Measurements from ENCODE around the gene ACTL6B.

Gene ACTL6B

GRCh38 chr7:100620804-100621203 is 35.4 kb downstream of the ACTL6B start:
- H3K36me3 ChIP-seq (ENCODE audit: insufficient read depth, low read length) = no peaks in the 10 kb centered on the region
- H3K9me3 ChIP-seq (ENCODE audit: insufficient read depth, low read depth, low read length) = no peaks in the 10 kb centered on the region
- peaks cover 5% of the 10 kb centered on the region for H3K27me3 ChIP-seq (ENCODE audit: insufficient read depth, low read length)
- no peak overlapping the region for H3K27ac ChIP-seq (ENCODE audit: low read depth, low read length)
- no peaks in the 10 kb centered on the region for H3K4me1 ChIP-seq (ENCODE audit: insufficient read depth, low read length)
- H3K9ac ChIP-seq (ENCODE audit: low read depth, low read length) = no peak overlapping the region
- H3K4me3 ChIP-seq (ENCODE audit: low read length) = no peak overlapping the region
- 95% methylated on average over 23 of the region's 23 CpGs for WGBS

- Histone ChIP-seq H3K4me3 (ENCODE audit: low read length) (no peak overlapping the region), H3K9me3 (ENCODE audit: insufficient read depth, low read depth, low read length) (no peaks in the 10 kb centered on the region), H3K36me3 (ENCODE audit: insufficient read depth, low read length) (no peaks in the 10 kb centered on the region), H3K27me3 (ENCODE audit: insufficient read depth, low read length) (peaks cover 1% of the 10 kb centered on the region), H3K9ac (ENCODE audit: low read depth, low read length) (no peak overlapping the region), H3K27ac (ENCODE audit: low read depth, low read length) (no peak overlapping the region), H3K4me1 (ENCODE audit: insufficient read depth, low read length) (no peaks in the 10 kb centered on the region)
- 91% methylated on average over 5 of the region's 6 CpGs for WGBS
These were observed 36.0 kb downstream of the ACTL6B start for GRCh38 chr7:100620239-100620638.

- no peak overlapping the region for H3K9ac ChIP-seq (ENCODE audit: low read depth, low read length)
- H3K4me3 ChIP-seq (ENCODE audit: low read length) = no peak overlapping the region
- H3K27ac ChIP-seq (ENCODE audit: low read depth, low read length) = no peak overlapping the region
- H3K4me1 ChIP-seq (ENCODE audit: insufficient read depth, low read length) = no peaks in the 10 kb centered on the region
- WGBS = 97% methylated on average over 4 of the region's 6 CpGs
- H3K27me3 ChIP-seq (ENCODE audit: insufficient read depth, low read length) = no peaks in the 10 kb centered on the region
- no peaks in the 10 kb centered on the region for H3K36me3 ChIP-seq (ENCODE audit: insufficient read depth, low read length)
- no peaks in the 10 kb centered on the region for H3K9me3 ChIP-seq (ENCODE audit: insufficient read depth, low read depth, low read length)
These were observed 41.9 kb downstream of the ACTL6B start for GRCh38 chr7:100614308-100614861.

- no peak overlapping the region for H3K27ac ChIP-seq (ENCODE audit: low read depth, low read length)
- H3K36me3 ChIP-seq (ENCODE audit: insufficient read depth, low read length) = no peaks in the 10 kb centered on the region
- no peaks in the 10 kb centered on the region for H3K4me1 ChIP-seq (ENCODE audit: insufficient read depth, low read length)
- H3K9ac ChIP-seq (ENCODE audit: low read depth, low read length) = no peak overlapping the region
- no peaks in the 10 kb centered on the region for H3K9me3 ChIP-seq (ENCODE audit: insufficient read depth, low read depth, low read length)
- 93% methylated on average over 13 of the region's 13 CpGs for WGBS
- peak overlapping the region; percentile 80; the same call in 1 of the 2 replicates for H3K4me3 ChIP-seq (ENCODE audit: low read length)
- no peaks in the 10 kb centered on the region for H3K27me3 ChIP-seq (ENCODE audit: insufficient read depth, low read length)
These were observed 42.7 kb downstream of the ACTL6B start for GRCh38 chr7:100613412-100614175.

GRCh38 chr7:100612730-100613390 is 43.4 kb downstream of the ACTL6B start:
- Histone ChIP-seq H3K9ac (ENCODE audit: low read depth, low read length) (peak overlapping the region; percentile 44), H3K27ac (ENCODE audit: low read depth, low read length) (no peak overlapping the region), H3K27me3 (ENCODE audit: insufficient read depth, low read length) (no peaks in the 10 kb centered on the region), H3K4me3 (ENCODE audit: low read length) (peak overlapping the region; percentile 80), H3K36me3 (ENCODE audit: insufficient read depth, low read length) (0 out of 2 replicates have a peak, but pooled peaks cover 2% of the 10 kb centered on the region), H3K4me1 (ENCODE audit: insufficient read depth, low read length) (no peaks in the 10 kb centered on the region), H3K9me3 (ENCODE audit: insufficient read depth, low read depth, low read length) (no peaks in the 10 kb centered on the region)
- WGBS = 8% methylated on average over 28 of the region's 29 CpGs

GRCh38 chr7:100611983-100612729 is 44.1 kb downstream of the ACTL6B start, which contains the start of gene MOSPD3:
MOSPD3 (plus strand) TSS chr7:100612540; CDS start chr7:100612792, 252 bp downstream.
- Histone ChIP-seq H3K27me3 (ENCODE audit: insufficient read depth, low read length) (no peaks in the 10 kb centered on the region), H3K9me3 (ENCODE audit: insufficient read depth, low read depth, low read length) (no peaks in the 10 kb centered on the region), H3K4me1 (ENCODE audit: insufficient read depth, low read length) (no peaks in the 10 kb centered on the region), H3K9ac (ENCODE audit: low read depth, low read length) (peak within 1 kb of the TSS; percentile 85), H3K27ac (ENCODE audit: low read depth, low read length) (peak within 1 kb of the TSS; percentile 94), H3K36me3 (ENCODE audit: insufficient read depth, low read length) (peaks cover 6% of the 10 kb centered on the region; the same call in 1 of the 2 replicates), H3K4me3 (ENCODE audit: low read length) (peak within 1 kb of the TSS; percentile 80)
- under 1% methylated on average over 61 of the region's 61 CpGs for WGBS

GRCh38 chr7:100609958-100610357 is 46.3 kb downstream of the ACTL6B start:
- Histone ChIP-seq H3K27ac (ENCODE audit: low read depth, low read length) (no peak overlapping the region), H3K4me3 (ENCODE audit: low read length) (no peak overlapping the region), H3K9me3 (ENCODE audit: insufficient read depth, low read depth, low read length) (no peaks in the 10 kb centered on the region), H3K9ac (ENCODE audit: low read depth, low read length) (no peak overlapping the region), H3K27me3 (ENCODE audit: insufficient read depth, low read length) (peaks cover 17% of the 10 kb centered on the region), H3K4me1 (ENCODE audit: insufficient read depth, low read length) (0 out of 2 replicates have a peak, but pooled peaks cover 5% of the 10 kb centered on the region), H3K36me3 (ENCODE audit: insufficient read depth, low read length) (peaks cover 6% of the 10 kb centered on the region; the same call in 1 of the 2 replicates)
- WGBS = 97% methylated on average over 5 of the region's 5 CpGs

GRCh38 chr7:100607111-100607510 is 49.1 kb downstream of the ACTL6B start:
- Histone ChIP-seq H3K4me1 (ENCODE audit: insufficient read depth, low read length) (peaks cover 9% of the 10 kb centered on the region), H3K9ac (ENCODE audit: low read depth, low read length) (no peak overlapping the region), H3K9me3 (ENCODE audit: insufficient read depth, low read depth, low read length) (no peaks in the 10 kb centered on the region), H3K27me3 (ENCODE audit: insufficient read depth, low read length) (peaks cover 18% of the 10 kb centered on the region), H3K4me3 (ENCODE audit: low read length) (no peak overlapping the region), H3K27ac (ENCODE audit: low read depth, low read length) (no peak overlapping the region), H3K36me3 (ENCODE audit: insufficient read depth, low read length) (peaks cover 6% of the 10 kb centered on the region; the same call in 1 of the 2 replicates)
- 95% methylated on average over 8 of the region's 8 CpGs for WGBS

- Histone ChIP-seq H3K4me3 (ENCODE audit: low read length) (peak overlapping the region; percentile 64; the same call in 1 of the 2 replicates), H3K27me3 (ENCODE audit: insufficient read depth, low read length) (peaks cover 18% of the 10 kb centered on the region), H3K36me3 (ENCODE audit: insufficient read depth, low read length) (peaks cover 6% of the 10 kb centered on the region; the same call in 1 of the 2 replicates), H3K27ac (ENCODE audit: low read depth, low read length) (no peak overlapping the region), H3K4me1 (ENCODE audit: insufficient read depth, low read length) (peaks cover 12% of the 10 kb centered on the region), H3K9me3 (ENCODE audit: insufficient read depth, low read depth, low read length) (no peaks in the 10 kb centered on the region), H3K9ac (ENCODE audit: low read depth, low read length) (no peak overlapping the region)
- 81% methylated on average over 12 of the region's 12 CpGs for WGBS
These were observed 49.9 kb downstream of the ACTL6B start for GRCh38 chr7:100606313-100606712.

- 1% methylated on average over 68 of the region's 68 CpGs for WGBS
- H3K9ac ChIP-seq (ENCODE audit: low read depth, low read length) = peak overlapping the region; percentile 2; the same call in 1 of the 2 replicates
- H3K4me3 ChIP-seq (ENCODE audit: low read length) = peak overlapping the region; percentile 64
These were observed 51.0 kb downstream of the ACTL6B start for GRCh38 chr7:100604976-100605911.

More at GRCh38 chr7:100604976-100605911, 51.0 kb downstream of the ACTL6B start:
- Histone ChIP-seq H3K9me3 (ENCODE audit: insufficient read depth, low read depth, low read length) (no peaks in the 10 kb centered on the region), H3K27me3 (ENCODE audit: insufficient read depth, low read length) (peaks cover 18% of the 10 kb centered on the region), H3K27ac (ENCODE audit: low read depth, low read length) (no peak overlapping the region), H3K4me1 (ENCODE audit: insufficient read depth, low read length) (peaks cover 16% of the 10 kb centered on the region), H3K36me3 (ENCODE audit: insufficient read depth, low read length) (peaks cover 6% of the 10 kb centered on the region; the same call in 1 of the 2 replicates)
